ENCODE data around the gene TAGLN. TPM values are rescaled to one million over a fixed set of nuclear protein-coding genes. Genes with fewer than 3 reads are reported as not detected.
"Not testable (repeated sequence)": the region's sequence is repeated elsewhere in the genome, so short reads cannot be mapped to it uniquely, and the experiment has no call there.

Gene TAGLN
- total RNA-seq, 1 donor from 2014 or later: 97.9 TPM

- Mint-ChIP-seq H3K9me3 (no peaks in the 10 kb centered on the region), H3K36me3 (peaks cover 19% of the 10 kb centered on the region), H3K4me3 (peak overlapping the region; percentile 72), H3K4me1 (ENCODE audit: unreplicated experiment) (peaks cover 36% of the 10 kb centered on the region), H3K27me3 (no peaks in the 10 kb centered on the region), H3K27ac (peak overlapping the region; percentile 83)
- TF ChIP-seq CTCF (conservative IDR thresholded peaks at IDR 0.05): peak; percentile 69
- DNase-seq (ENCODE audit: extremely low spot score, unreplicated experiment): peak; percentile 42
Measured at GRCh38 chr11:117180661-117181585, 18.2 kb upstream of the TAGLN start.

DNA sequence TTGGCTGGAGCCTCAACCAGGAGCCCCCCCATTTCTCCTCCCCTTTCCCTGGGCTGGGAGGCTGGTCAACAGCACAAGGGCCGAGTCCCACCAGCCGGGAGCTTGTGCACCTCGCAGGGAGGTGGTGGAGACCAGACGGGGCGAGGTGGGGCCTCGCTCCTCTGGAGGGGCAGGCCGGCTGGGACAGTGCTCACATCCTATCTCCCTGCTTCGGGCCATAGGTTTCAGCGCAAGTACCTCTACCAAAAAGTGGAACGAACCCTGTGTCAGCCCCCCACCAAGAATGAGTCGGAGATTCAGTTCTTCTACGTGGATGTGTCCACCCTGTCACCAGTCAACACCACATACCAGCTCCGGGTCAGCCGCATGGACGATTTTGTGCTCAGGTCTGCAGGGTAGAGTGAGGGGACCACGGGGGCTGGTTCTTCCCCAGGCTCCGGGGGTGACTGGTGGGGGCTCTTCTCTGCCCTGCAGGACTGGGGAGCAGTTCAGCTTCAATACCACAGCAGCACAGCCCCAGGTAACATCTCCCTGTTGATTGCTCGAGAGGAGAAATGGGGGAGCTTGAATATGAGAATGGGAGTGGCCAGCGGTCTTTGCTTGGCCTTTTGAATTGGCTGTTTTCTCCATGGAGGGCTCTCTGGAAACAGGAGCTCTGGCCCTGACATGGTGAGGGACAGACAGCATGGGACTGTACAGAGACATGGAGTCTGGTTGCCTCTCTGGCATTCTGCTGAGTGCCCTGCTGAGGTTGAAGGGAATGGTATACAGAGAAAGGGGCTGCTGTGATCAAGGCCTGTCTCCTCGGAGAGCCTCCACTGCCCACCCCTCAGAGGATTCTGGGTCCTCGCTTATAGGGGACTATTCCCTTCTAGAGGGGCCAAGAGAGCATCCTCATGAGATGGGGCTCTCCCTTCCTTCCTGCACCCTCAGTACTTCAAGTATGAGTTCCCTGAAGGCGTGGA lies 17.3 kb upstream of the TAGLN start:
- DNase-seq (ENCODE audit: extremely low spot score, unreplicated experiment): peak; percentile 65

DNA sequence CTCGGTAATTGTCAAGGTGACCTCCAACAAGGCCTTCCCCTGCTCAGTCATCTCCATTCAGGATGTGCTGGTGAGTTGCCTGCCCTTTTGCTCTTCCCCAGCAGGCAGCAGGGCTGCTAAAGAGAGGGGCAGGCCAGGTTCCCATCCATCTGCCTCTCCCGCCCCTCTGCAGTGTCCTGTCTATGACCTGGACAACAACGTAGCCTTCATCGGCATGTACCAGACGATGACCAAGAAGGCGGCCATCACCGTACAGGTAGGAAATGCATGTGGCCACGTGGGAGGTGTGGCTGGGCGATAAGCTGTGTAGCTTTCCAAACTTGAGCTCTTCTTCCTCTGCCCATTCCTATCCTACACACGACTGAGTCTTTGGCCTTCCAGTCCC lies 16.6 kb upstream of the TAGLN start:
- Mint-ChIP-seq H3K36me3 (peaks cover 23% of the 10 kb centered on the region), H3K4me1 (ENCODE audit: unreplicated experiment) (peaks cover 35% of the 10 kb centered on the region), H3K4me3 (no peak overlapping the region), H3K27ac (no peak overlapping the region), H3K9me3 (no peaks in the 10 kb centered on the region), H3K27me3 (no peaks in the 10 kb centered on the region)
- peak; percentile 52 for DNase-seq (ENCODE audit: extremely low spot score, unreplicated experiment)
- no peak for TF ChIP-seq CTCF (conservative IDR thresholded peaks at IDR 0.05)

More for the DNA sequence above, 17.3 kb upstream of the TAGLN start:
- Mint-ChIP-seq H3K4me3 (no peak overlapping the region), H3K27me3 (no peaks in the 10 kb centered on the region), H3K36me3 (peaks cover 19% of the 10 kb centered on the region), H3K27ac (no peak overlapping the region), H3K9me3 (no peaks in the 10 kb centered on the region), H3K4me1 (ENCODE audit: unreplicated experiment) (peaks cover 36% of the 10 kb centered on the region)
- TF ChIP-seq CTCF (conservative IDR thresholded peaks at IDR 0.05): no peak

DNA sequence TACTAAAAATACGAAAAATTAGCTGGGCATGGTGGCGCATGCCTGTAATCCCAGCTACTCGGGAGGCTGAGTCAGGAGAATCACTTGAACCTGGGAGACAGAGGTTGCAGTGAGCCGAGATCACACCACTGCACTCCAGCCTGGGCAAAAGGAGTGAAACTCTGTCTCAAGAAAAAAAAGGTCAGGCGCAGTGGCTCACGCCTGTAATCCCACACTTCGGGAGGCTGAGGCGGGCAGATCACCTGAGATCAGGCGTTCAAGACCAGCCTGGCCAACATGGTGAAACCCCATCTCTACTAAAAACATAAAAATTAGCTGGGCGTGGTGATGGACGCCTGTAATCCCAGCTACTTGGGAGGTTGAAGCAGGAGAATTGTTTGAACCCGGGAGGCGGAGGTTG lies 16.0 kb upstream of the TAGLN start:
- H3K9me3 Mint-ChIP-seq, H3K27me3 Mint-ChIP-seq, H3K4me3 Mint-ChIP-seq: not testable (repeated sequence)
- H3K36me3 Mint-ChIP-seq: peaks cover 23% of the 10 kb centered on the region
- peak overlapping the region; percentile 86 for H3K27ac Mint-ChIP-seq
- peak; percentile 47 for DNase-seq (ENCODE audit: extremely low spot score, unreplicated experiment)
- H3K4me1 Mint-ChIP-seq (ENCODE audit: unreplicated experiment): peaks cover 29% of the 10 kb centered on the region

DNA sequence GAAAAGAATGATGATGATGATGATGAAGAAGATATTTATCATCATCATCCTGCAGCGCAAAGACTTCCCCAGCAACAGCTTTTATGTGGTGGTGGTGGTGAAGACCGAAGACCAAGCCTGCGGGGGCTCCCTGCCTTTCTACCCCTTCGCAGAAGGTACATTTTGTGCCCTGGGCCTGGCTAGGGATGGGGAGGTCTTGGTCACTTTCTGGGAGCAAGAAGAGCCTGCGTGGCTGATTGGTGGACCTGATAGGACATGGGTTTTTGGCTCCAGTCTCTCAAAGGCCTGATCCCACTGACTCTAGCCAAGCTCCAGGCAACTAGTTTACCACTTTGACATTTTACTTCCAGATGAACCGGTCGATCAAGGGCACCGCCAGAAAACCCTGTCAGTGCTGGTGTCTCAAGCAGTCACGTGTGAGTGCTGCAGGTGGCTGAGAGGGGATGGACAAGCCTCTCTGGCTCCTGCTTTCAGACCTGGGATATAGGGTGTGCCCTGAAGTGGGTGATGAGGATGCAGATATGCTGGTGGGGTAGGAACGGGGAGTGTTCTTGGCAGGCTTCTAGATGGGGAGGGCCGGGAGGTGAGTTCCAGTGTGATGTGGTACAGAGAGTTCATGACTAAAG lies 15.3 kb upstream of the TAGLN start:
- DNase-seq (ENCODE audit: extremely low spot score, unreplicated experiment): peak; percentile 67
- no peaks in the 10 kb centered on the region for H3K27me3 Mint-ChIP-seq
- H3K4me1 Mint-ChIP-seq (ENCODE audit: unreplicated experiment): peaks cover 26% of the 10 kb centered on the region
- no peak for TF ChIP-seq CTCF (conservative IDR thresholded peaks at IDR 0.05)
- peak overlapping the region; percentile 86 for H3K27ac Mint-ChIP-seq
- peak overlapping the region; percentile 27 for H3K4me3 Mint-ChIP-seq
- no peaks in the 10 kb centered on the region for H3K9me3 Mint-ChIP-seq
- H3K36me3 Mint-ChIP-seq: peaks cover 23% of the 10 kb centered on the region
